Fibroblast of lung (primary cell): ENCODE measurements around the gene ST6GALNAC4.

Source experiments
- EZH2 ChIP-seq: IDR thresholded peaks from 2 replicates; pipeline ENCODE4 v1.5.1; 2012; ENCODE audit warnings: low read length, control low read depth, mild to moderate bottlenecking; ENCODE audit errors: missing control alignments
- TF ChIP-seq, protein P1 (sequence below), 2 donors: IDR thresholded peaks in 1 of 2; conservative IDR thresholded peaks in 1 of 2; 1 replicate in 1 of 2; 2 replicates in 1 of 2; pipeline ENCODE4 v1.5.1; 2011 to 2012; ENCODE audit warnings: low read length in 2 of 2, control low read depth in 1 of 2, inconsistent platforms in 1 of 2, low read depth in 1 of 2, mild to moderate bottlenecking in 1 of 2

DNA sequence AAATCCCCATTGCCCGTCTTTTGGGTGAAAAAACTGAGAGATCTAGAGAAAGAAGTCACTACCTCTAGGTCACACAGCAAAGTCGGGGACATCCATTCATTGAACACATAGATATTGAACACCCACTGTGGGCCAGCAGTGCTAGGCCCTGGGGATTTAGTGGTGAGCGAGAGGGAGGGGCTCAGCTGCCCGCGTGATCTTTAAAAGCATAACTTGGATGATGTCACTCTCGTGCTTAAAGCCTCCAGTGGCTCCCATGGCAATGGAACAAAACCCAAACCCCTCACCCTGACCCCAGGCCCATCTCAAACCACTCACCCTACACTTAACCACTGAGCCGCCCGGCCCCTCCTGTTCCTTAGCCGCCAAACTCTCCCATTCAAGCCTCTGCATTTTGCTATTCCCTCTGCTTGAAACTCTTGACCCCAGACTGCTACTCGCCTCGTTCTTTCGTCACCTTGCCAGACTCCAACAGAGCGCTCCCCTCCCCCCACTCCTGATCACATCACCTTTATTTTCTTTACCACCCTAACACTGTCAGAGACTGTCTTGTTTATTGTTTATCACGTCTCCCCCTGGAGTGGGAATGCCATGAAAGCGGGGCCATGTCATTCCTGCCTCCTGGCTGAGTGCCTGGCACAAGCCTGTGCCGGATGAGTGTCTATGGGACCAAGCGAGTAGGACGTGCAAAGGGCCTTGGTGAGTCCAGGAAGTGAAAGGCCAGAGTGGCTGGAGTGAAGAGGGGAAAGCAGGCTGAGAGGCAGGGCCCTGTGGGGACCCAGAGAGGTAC lies 14.4 kb upstream of the ST6GALNAC4 start:
- TF ChIP-seq, protein P1, sequence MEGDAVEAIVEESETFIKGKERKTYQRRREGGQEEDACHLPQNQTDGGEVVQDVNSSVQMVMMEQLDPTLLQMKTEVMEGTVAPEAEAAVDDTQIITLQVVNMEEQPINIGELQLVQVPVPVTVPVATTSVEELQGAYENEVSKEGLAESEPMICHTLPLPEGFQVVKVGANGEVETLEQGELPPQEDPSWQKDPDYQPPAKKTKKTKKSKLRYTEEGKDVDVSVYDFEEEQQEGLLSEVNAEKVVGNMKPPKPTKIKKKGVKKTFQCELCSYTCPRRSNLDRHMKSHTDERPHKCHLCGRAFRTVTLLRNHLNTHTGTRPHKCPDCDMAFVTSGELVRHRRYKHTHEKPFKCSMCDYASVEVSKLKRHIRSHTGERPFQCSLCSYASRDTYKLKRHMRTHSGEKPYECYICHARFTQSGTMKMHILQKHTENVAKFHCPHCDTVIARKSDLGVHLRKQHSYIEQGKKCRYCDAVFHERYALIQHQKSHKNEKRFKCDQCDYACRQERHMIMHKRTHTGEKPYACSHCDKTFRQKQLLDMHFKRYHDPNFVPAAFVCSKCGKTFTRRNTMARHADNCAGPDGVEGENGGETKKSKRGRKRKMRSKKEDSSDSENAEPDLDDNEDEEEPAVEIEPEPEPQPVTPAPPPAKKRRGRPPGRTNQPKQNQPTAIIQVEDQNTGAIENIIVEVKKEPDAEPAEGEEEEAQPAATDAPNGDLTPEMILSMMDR (conservative IDR thresholded peaks at IDR 0.05 in 1 of 2, IDR thresholded peaks at IDR 0.05 in 1 of 2; ENCODE audit: low read depth in 1 of 2, low read length in 2 of 2), result no peak
- no peak for TF ChIP-seq EZH2
